ENCODE data around the gene CFAP45. TPM values are rescaled to one million over a fixed set of nuclear protein-coding genes. Genes with fewer than 3 reads are reported as not detected.

CFAP45 gene
- total and polyA plus RNA-seq, 8 donors, result 0.16 to 1.5 (median 0.44) TPM; not detected in 2

- no peak for FAIRE-seq
- H3K36me3 ChIP-seq, result no peaks in the 10 kb centered on the region
- no peak for DNase-seq
- TF ChIP-seq, protein P1, sequence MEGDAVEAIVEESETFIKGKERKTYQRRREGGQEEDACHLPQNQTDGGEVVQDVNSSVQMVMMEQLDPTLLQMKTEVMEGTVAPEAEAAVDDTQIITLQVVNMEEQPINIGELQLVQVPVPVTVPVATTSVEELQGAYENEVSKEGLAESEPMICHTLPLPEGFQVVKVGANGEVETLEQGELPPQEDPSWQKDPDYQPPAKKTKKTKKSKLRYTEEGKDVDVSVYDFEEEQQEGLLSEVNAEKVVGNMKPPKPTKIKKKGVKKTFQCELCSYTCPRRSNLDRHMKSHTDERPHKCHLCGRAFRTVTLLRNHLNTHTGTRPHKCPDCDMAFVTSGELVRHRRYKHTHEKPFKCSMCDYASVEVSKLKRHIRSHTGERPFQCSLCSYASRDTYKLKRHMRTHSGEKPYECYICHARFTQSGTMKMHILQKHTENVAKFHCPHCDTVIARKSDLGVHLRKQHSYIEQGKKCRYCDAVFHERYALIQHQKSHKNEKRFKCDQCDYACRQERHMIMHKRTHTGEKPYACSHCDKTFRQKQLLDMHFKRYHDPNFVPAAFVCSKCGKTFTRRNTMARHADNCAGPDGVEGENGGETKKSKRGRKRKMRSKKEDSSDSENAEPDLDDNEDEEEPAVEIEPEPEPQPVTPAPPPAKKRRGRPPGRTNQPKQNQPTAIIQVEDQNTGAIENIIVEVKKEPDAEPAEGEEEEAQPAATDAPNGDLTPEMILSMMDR (IDR thresholded peaks at IDR 0.05), result no peak
- H3K4me1 ChIP-seq, result no peaks in the 10 kb centered on the region
- no peak for ATAC-seq
- H3K9me3 ChIP-seq, result no peaks in the 10 kb centered on the region
- WGBS, 2 donors, result 86 to 87% methylated on average over 4 of the region's 4 CpGs
- H3K4me3 ChIP-seq, result no peak overlapping the region
- no peaks in the 10 kb centered on the region for H3K27me3 ChIP-seq
- no peak overlapping the region for H3K27ac ChIP-seq
- intact Hi-C loops (cut with DNase I), result no loop called here
These were observed 56.5 kb downstream of the CFAP45 start for GRCh38 chr1:159843459-159843858.

DNA sequence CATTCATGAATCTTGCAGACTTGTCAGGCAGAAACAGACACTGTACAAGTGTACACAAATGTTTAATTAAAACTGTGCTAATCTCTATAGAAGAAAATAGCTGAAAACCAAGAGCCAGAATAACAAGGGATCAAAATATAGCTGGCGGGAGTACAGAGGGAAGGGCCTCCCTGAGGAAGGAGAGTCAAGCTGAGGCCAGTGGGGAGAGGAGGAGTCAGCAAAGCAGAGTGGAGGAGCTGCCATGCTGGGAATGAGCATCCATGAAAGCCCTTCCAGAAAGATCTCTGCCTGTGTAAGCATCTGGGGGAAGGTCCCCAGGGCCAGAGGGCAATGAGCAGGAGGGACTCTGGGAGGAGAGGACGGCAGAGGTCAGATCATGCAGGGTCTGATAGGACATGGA, 58.2 kb downstream of the CFAP45 start:
- DNase-seq, result no peak
- FAIRE-seq, result no peak
- H3K36me3 ChIP-seq, result no peaks in the 10 kb centered on the region

DNA sequence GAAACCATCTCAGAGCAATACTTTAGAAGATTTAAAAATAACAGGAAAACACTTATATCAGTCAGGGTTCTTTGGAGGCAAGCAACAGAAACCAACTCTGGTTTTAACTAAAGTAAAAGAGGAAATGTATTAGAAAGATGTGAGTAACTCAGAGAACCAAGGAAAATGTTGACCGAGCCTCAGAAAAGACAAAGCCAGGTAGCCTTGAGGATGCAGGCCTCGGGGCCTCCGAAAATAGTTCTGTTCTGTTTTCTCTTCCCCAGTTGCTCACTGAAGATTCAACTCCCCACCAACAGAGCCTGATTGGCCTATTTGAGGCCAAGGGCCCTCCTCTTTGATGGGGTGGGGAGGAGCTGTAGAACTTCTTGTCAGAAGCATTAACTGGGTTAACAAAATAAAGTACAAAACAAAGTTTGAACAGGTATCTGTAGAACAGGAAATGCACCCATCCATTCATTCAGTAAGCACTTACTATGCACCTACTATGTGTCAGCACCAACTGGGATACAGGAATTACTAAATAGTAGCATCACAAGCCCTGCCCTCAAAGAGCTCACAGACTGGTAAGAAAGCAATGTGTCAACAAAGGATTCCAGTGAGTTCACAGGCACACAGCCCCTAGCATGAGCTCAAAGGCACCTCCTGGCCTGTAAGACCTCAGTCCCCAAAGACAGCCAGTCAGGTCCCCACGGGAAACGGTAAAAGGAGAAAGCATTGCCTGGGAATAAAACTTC, 60.7 kb downstream of the CFAP45 start:
- no peak for DNase-seq
- Histone ChIP-seq H3K9me3 (no peaks in the 10 kb centered on the region), H3K36me3 (no peaks in the 10 kb centered on the region), H3K4me1 (no peaks in the 10 kb centered on the region), H3K27ac (no peak overlapping the region), H3K27me3 (no peaks in the 10 kb centered on the region), H3K4me3 (no peak overlapping the region)
- 90 to 95% methylated on average over 5 of the region's 5 CpGs for WGBS, 2 donors
- FAIRE-seq, result no peak
- ATAC-seq, result no peak
- intact Hi-C loops (cut with DNase I), result no loop called here
- TF ChIP-seq, protein P1 (IDR thresholded peaks at IDR 0.05), result no peak

More for the DNA sequence above, 58.2 kb downstream of the CFAP45 start:
- intact Hi-C loops (cut with DNase I), result no loop called here
- WGBS, 2 donors, result 87 to 97% methylated on average over 2 of the region's 2 CpGs
- Histone ChIP-seq H3K4me1 (no peaks in the 10 kb centered on the region), H3K27me3 (no peaks in the 10 kb centered on the region), H3K4me3 (no peak overlapping the region), H3K9me3 (no peaks in the 10 kb centered on the region), H3K27ac (no peak overlapping the region)
- TF ChIP-seq, protein P1 (IDR thresholded peaks at IDR 0.05), result no peak
- no peak for ATAC-seq

DNA sequence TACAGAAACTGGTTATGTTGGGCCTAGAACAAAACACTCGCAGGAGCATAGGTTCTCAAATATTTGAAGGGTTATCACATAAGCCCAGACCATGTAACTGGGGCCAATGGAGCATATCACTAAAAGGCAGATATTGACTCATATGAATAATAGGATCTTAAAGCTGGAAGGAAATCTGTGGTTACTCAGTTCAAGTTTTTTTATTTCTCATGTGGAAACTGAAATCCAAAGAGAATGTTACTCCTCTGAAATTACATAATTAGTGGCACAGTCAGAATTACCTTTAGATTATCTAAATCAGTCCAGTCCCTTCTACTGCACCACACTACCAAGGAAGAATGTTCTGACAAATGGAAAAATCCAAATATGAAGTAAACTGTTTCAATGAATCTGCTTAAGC, 61.2 kb downstream of the CFAP45 start:
- TF ChIP-seq, protein P1 (IDR thresholded peaks at IDR 0.05), result no peak
- Histone ChIP-seq H3K27me3 (no peaks in the 10 kb centered on the region), H3K4me3 (no peak overlapping the region), H3K27ac (no peak overlapping the region), H3K36me3 (no peaks in the 10 kb centered on the region), H3K9me3 (no peaks in the 10 kb centered on the region), H3K4me1 (no peaks in the 10 kb centered on the region)
- 79% methylated on average over 1 of the region's 1 CpG for WGBS, 2 donors
- ATAC-seq (no peak), FAIRE-seq (no peak), DNase-seq (no peak)
- intact Hi-C loops (cut with DNase I), result no loop called here

DNA sequence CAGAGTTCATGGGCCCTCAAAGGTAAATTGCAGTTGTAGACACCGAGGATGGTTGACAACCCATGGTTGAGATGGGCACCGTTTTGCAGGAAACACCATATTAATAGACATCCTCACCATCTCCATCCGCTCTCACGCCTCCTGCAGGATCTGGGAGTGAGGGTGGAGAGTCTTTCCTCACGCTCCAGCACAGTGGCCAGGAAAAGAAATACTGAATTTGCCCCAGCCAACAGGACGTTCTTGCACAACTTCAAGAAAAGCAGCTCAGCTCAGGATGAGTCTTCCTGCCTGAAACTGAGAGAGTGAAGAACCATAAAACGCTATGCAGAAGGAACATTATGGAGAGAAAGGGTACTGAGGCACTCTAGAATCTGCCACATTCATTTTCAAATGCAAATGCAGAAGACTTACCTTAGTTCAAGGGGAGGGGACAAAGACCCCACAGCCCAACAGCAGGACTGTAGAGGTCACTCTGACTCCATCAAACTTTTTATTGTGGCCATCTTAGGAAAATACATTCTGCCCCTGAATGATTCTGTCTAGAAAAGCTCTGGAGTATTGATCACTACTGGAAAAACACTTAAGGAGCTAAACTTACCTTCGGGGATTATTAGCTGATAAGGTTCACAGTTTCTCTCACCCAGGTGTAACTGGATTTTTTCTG, 64.0 kb downstream of the CFAP45 start:
- Histone ChIP-seq H3K4me1 (no peaks in the 10 kb centered on the region), H3K36me3 (no peaks in the 10 kb centered on the region), H3K27ac (no peak overlapping the region), H3K27me3 (no peaks in the 10 kb centered on the region), H3K9me3 (no peaks in the 10 kb centered on the region), H3K4me3 (no peak overlapping the region)
- intact Hi-C loops (cut with DNase I), result no loop called here
- DNase-seq, result no peak
- no peak for FAIRE-seq
- 75 to 76% methylated on average over 8 of the region's 8 CpGs for WGBS, 2 donors
- TF ChIP-seq, protein P1 (IDR thresholded peaks at IDR 0.05), result no peak
- no peak for ATAC-seq
